PFSK-1 (cell line): ENCODE results near the gene HACD4.

ENCODE experiments used
- SIN3A ChIP-seq: IDR thresholded peaks from 2 replicates; pipeline ENCODE4 v1.6.1; 2012; ENCODE audit warnings: mild to moderate bottlenecking, low read length, moderate library complexity, borderline replicate concordance; ENCODE audit not compliant: insufficient read depth
- TAF1 ChIP-seq: IDR thresholded peaks from 2 replicates; pipeline ENCODE4 v1.6.1; 2012; ENCODE audit warnings: low read length, control low read depth, borderline replicate concordance; ENCODE audit not compliant: insufficient read depth
- TF ChIP-seq, protein P1 (sequence below), 2 experiments: IDR thresholded peaks; 2 replicates each; pipeline versions ENCODE4 v1.6.1 to v1.8.0; 2011 to 2012; ENCODE audit warnings: low read depth in 2 of 2, low read length in 2 of 2, control low read depth in 1 of 2, inconsistent platforms in 1 of 2, mild to moderate bottlenecking in 1 of 2, moderate library complexity in 1 of 2; ENCODE audit not compliant: insufficient read depth in 1 of 2

DNA sequence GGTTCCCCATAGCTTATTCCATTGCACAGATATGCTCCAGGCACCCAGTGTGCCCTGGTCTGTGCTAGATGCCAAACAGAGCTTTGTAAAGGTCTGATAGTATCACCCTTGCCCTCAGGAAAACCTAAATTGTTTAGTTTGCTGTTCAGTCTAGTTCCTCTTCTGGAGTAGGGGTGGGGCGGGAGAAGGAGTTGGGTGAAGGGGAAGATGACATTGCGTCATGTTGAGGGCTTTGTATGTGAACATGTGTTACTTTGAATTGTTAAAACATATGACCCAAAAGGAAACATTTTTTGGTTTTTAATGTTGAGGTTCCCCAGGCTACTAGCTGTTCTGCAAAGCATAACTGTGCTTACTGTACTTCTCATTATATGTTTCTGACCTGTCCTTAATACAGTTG, 40.6 kb downstream of the HACD4 start:
- TF ChIP-seq TAF1 (no peak), SIN3A (no peak)
- TF ChIP-seq, protein P1, sequence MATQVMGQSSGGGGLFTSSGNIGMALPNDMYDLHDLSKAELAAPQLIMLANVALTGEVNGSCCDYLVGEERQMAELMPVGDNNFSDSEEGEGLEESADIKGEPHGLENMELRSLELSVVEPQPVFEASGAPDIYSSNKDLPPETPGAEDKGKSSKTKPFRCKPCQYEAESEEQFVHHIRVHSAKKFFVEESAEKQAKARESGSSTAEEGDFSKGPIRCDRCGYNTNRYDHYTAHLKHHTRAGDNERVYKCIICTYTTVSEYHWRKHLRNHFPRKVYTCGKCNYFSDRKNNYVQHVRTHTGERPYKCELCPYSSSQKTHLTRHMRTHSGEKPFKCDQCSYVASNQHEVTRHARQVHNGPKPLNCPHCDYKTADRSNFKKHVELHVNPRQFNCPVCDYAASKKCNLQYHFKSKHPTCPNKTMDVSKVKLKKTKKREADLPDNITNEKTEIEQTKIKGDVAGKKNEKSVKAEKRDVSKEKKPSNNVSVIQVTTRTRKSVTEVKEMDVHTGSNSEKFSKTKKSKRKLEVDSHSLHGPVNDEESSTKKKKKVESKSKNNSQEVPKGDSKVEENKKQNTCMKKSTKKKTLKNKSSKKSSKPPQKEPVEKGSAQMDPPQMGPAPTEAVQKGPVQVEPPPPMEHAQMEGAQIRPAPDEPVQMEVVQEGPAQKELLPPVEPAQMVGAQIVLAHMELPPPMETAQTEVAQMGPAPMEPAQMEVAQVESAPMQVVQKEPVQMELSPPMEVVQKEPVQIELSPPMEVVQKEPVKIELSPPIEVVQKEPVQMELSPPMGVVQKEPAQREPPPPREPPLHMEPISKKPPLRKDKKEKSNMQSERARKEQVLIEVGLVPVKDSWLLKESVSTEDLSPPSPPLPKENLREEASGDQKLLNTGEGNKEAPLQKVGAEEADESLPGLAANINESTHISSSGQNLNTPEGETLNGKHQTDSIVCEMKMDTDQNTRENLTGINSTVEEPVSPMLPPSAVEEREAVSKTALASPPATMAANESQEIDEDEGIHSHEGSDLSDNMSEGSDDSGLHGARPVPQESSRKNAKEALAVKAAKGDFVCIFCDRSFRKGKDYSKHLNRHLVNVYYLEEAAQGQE (IDR thresholded peaks at IDR 0.05; ENCODE audit: insufficient read depth in 1 of 2, low read depth in 2 of 2, low read length in 2 of 2): no peak
